ENCODE data around the gene DPP10.

DPP10 gene

GRCh38 chr2:115606350-115606749 lies 1163.9 kb downstream of the DPP10 start:
- no peak for DNase-seq

GRCh38 chr2:115609978-115610377 lies 1167.5 kb downstream of the DPP10 start:
- DNase-seq: no peak

- DNase-seq: no peak
These were observed 1168.4 kb downstream of the DPP10 start for GRCh38 chr2:115610888-115611287.

- DNase-seq: no peak
These were observed 1181.9 kb downstream of the DPP10 start for GRCh38 chr2:115624332-115624731.

GRCh38 chr2:115634578-115634977 lies 1192.1 kb downstream of the DPP10 start:
- DNase-seq: no peak

GRCh38 chr2:115635430-115635829 lies 1193.0 kb downstream of the DPP10 start:
- DNase-seq: no peak

- DNase-seq: no peak
These were observed 1207.3 kb downstream of the DPP10 start for GRCh38 chr2:115649731-115650130.

- DNase-seq: no peak
These were observed 1208.4 kb downstream of the DPP10 start for GRCh38 chr2:115650827-115651226.

- no peak for DNase-seq
These were observed 1210.2 kb downstream of the DPP10 start for GRCh38 chr2:115652652-115653051.

- no peak for DNase-seq
These were observed 1211.9 kb downstream of the DPP10 start for GRCh38 chr2:115654362-115654761.

- no peak for DNase-seq
These were observed 1235.7 kb downstream of the DPP10 start for GRCh38 chr2:115678129-115678528.

- no peak for DNase-seq
These were observed 1241.9 kb downstream of the DPP10 start for GRCh38 chr2:115684345-115684744.

GRCh38 chr2:115691409-115691808 lies 1249.0 kb downstream of the DPP10 start:
- no peak for DNase-seq

GRCh38 chr2:115694651-115695050 lies 1252.2 kb downstream of the DPP10 start:
- DNase-seq: no peak

- DNase-seq: no peak
These were observed 1290.8 kb downstream of the DPP10 start for GRCh38 chr2:115733190-115733775.

- no peak for DNase-seq
These were observed 1295.7 kb downstream of the DPP10 start for GRCh38 chr2:115738111-115738510.

GRCh38 chr2:115739574-115739973 lies 1297.1 kb downstream of the DPP10 start:
- DNase-seq: no peak

- DNase-seq: no peak
These were observed 1303.7 kb downstream of the DPP10 start for GRCh38 chr2:115746151-115746550.

GRCh38 chr2:115757286-115757685 lies 1314.8 kb downstream of the DPP10 start:
- no peak for DNase-seq

GRCh38 chr2:115763601-115764000 lies 1321.2 kb downstream of the DPP10 start:
- no peak for DNase-seq

- DNase-seq: no peak
These were observed 1329.1 kb downstream of the DPP10 start for GRCh38 chr2:115771516-115771915.

GRCh38 chr2:115774361-115774760 lies 1331.9 kb downstream of the DPP10 start:
- no peak for DNase-seq

- DNase-seq: no peak
These were observed 1336.7 kb downstream of the DPP10 start for GRCh38 chr2:115779085-115779632.

- DNase-seq: no peak
These were observed 1339.8 kb downstream of the DPP10 start for GRCh38 chr2:115782286-115782685.

- DNase-seq: no peak
These were observed 1353.6 kb downstream of the DPP10 start for GRCh38 chr2:115796078-115796477.

All from T1000 (cell line).